NOMO-1 treated with dmso at 0.1 percent for 144 hours (cell line): ENCODE data around the gene GUK1.

Experiments
- DNase-seq: peaks from one replicate; lab custom pipeline; 2025; ENCODE audit not compliant: unreplicated experiment; lab: John Stamatoyannopoulos, UW

Gene GUK1

DNA sequence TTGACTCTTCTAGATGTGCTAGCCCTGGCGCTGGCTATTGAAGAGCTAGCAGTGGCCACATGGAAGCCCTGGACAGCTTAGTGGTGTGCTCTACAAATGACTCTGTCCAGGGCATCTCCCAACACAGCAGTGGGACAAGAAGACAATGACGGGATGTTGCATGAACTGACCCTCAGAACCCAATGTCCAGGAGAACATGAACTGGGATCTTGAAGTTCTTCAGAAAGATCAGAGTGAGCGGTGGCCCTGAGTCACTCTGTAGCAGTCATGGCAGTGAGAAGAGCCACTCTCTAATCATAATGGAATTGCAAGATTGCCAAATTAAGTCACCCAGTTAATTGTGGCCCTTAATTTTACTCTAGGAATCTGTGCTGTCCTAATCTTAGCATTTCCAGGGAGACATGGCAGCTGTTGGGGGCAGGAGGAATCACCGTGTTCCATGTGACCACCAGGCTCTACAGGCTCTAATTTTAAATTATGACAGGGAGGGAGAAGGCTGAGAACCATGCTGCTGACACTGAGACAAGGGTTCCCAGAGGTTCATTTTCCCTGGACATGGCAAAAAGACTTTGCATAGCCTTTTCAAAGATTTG, 57.6 kb downstream of the GUK1 start:
- DNase-seq, result no peak
